Measurements from ENCODE around the gene PRDM16. TPM values are rescaled to one million over a fixed set of nuclear protein-coding genes. Genes with fewer than 3 reads are reported as not detected.

The PRDM16 gene
- total RNA-seq, 1 donor from 2014 or later: not detected

- no peak for DNase-seq
Measured at GRCh38 chr1:3215198-3216014, 146.4 kb downstream of the PRDM16 start.

GRCh38 chr1:3216015-3216391, 147.0 kb downstream of the PRDM16 start:
- DNase-seq: no peak

- no peak for DNase-seq
Measured at GRCh38 chr1:3217181-3217641, 148.2 kb downstream of the PRDM16 start.

- DNase-seq: no peak
Measured at GRCh38 chr1:3217979-3218679, 149.1 kb downstream of the PRDM16 start.

GRCh38 chr1:3219005-3219790, 150.2 kb downstream of the PRDM16 start:
- DNase-seq: no peak

GRCh38 chr1:3219791-3220467, 150.9 kb downstream of the PRDM16 start:
- no peak for DNase-seq

- no peak for DNase-seq
Measured at GRCh38 chr1:3221112-3222041, 152.4 kb downstream of the PRDM16 start.

GRCh38 chr1:3222042-3222692, 153.2 kb downstream of the PRDM16 start:
- DNase-seq: no peak

- DNase-seq: no peak
Measured at GRCh38 chr1:3225661-3226060, 156.7 kb downstream of the PRDM16 start.

GRCh38 chr1:3226191-3226590, 157.2 kb downstream of the PRDM16 start:
- no peak for DNase-seq

- DNase-seq: no peak
Measured at GRCh38 chr1:3226701-3227350, 157.8 kb downstream of the PRDM16 start.

- DNase-seq: no peak
Measured at GRCh38 chr1:3227351-3227704, 158.3 kb downstream of the PRDM16 start.

- no peak for DNase-seq
Measured at GRCh38 chr1:3227893-3228292, 158.9 kb downstream of the PRDM16 start.

- no peak for DNase-seq
Measured at GRCh38 chr1:3229081-3229725, 160.2 kb downstream of the PRDM16 start.

- no peak for DNase-seq
Measured at GRCh38 chr1:3230553-3230952, 161.6 kb downstream of the PRDM16 start.

- DNase-seq: no peak
Measured at GRCh38 chr1:3231245-3231644, 162.2 kb downstream of the PRDM16 start.

- no peak for DNase-seq
Measured at GRCh38 chr1:3231826-3232225, 162.8 kb downstream of the PRDM16 start.

GRCh38 chr1:3233031-3233430, 164.0 kb downstream of the PRDM16 start:
- DNase-seq: no peak

- no peak for DNase-seq
Measured at GRCh38 chr1:3233551-3233950, 164.5 kb downstream of the PRDM16 start.

- DNase-seq: no peak
Measured at GRCh38 chr1:3234281-3234680, 165.3 kb downstream of the PRDM16 start.
